OCI-LY7 (cell line): ENCODE data around the gene PPP6R3. TPM values are rescaled to one million over a fixed set of nuclear protein-coding genes. Genes with fewer than 3 reads are reported as not detected.

Experiments used
- BruUV-seq: library from RNA; stranded (reverse); fragments of 400-500 nt; replicated peaks from 2 replicates; lab custom pipeline; 2021; lab: Mats Ljungman, UMichigan
- CTCF ChIA-PET: fragments of 300-600 bp; sonication (Branson Sonifier 250); formaldehyde crosslinking; loops from one replicate; lab custom pipeline; 2022; ENCODE audit warnings: antibody characterized with exemption; ENCODE audit not compliant: unreplicated experiment; lab: Charles Lee
- POLR2A ChIA-PET: fragments of 300-600 bp; sonication (Branson Sonifier 250); formaldehyde crosslinking; loops from one replicate; lab custom pipeline; 2022; ENCODE audit warnings: antibody characterized with exemption; lab: Charles Lee
- DNase-seq: peaks from one replicate; pipeline ENCODE4 v3.0.0-alpha.2; 2015; ENCODE audit warnings: low spot score
- H2AFZ ChIP-seq: fragments of 200-600 bp; sonication (generic), shearing (Covaris generic); 2 replicates; pipeline ENCODE4 v1.6.1; 2014; ENCODE audit warnings: mild to moderate bottlenecking, antibody characterized with exemption, low read length, moderate library complexity
- H3K27ac ChIP-seq: fragments of 200-600 bp; sonication (generic); 2 replicates; pipeline ENCODE4 v1.5.1; 2014; ENCODE audit warnings: mixed run types, low read depth, mild to moderate bottlenecking, moderate library complexity, low read length, inconsistent platforms; ENCODE audit not compliant: poor library complexity, severe bottlenecking
- H3K36me3 ChIP-seq: fragments of 200-600 bp; sonication (generic); 2 replicates; pipeline ENCODE4 v1.6.1; 2014; ENCODE audit warnings: mild to moderate bottlenecking, antibody characterized with exemption, low read length, moderate library complexity, mixed read lengths; ENCODE audit not compliant: insufficient read depth
- H3K4me1 ChIP-seq: fragments of 200-600 bp; sonication (generic); 2 replicates; pipeline ENCODE4 v1.5.1; 2014; ENCODE audit warnings: mild to moderate bottlenecking, low read length; ENCODE audit not compliant: insufficient read depth, poor library complexity, severe bottlenecking
- H3K4me2 ChIP-seq: fragments of 200-600 bp; sonication (generic); 2 replicates; pipeline ENCODE4 v1.6.1; 2014; ENCODE audit warnings: mild to moderate bottlenecking, low read length
- H3K4me3 ChIP-seq: fragments of 200-600 bp; sonication (generic); 2 replicates; pipeline ENCODE4 v1.5.1; 2014; ENCODE audit warnings: mild to moderate bottlenecking, low read depth, low read length; ENCODE audit not compliant: poor library complexity, severe bottlenecking
- H3K79me2 ChIP-seq: fragments of 200-600 bp; sonication (generic); 2 replicates; pipeline ENCODE4 v1.6.1; 2016; ENCODE audit warnings: low read depth, mild to moderate bottlenecking, low read length, moderate library complexity, mixed read lengths; ENCODE audit not compliant: insufficient read depth
- H3K9me2 ChIP-seq: fragments of 200-600 bp; sonication (generic); 2 replicates; pipeline ENCODE4 v1.6.1; 2016; ENCODE audit warnings: mild to moderate bottlenecking, low read length, mixed read lengths; ENCODE audit not compliant: insufficient read depth
- H3K9me3 ChIP-seq: fragments of 200-600 bp; sonication (generic); 2 replicates; pipeline ENCODE4 v1.6.1; 2014; ENCODE audit warnings: mild to moderate bottlenecking, mixed run types, low read length, mixed read lengths
- H4K20me1 ChIP-seq: fragments of 200-600 bp; sonication (generic); 2 replicates; pipeline ENCODE4 v1.6.1; 2014; ENCODE audit warnings: mild to moderate bottlenecking, antibody characterized with exemption, low read length, moderate library complexity, mixed read lengths; ENCODE audit not compliant: insufficient read depth
- CTCF ChIP-seq: fragments of 200-600 bp; sonication (generic); conservative IDR thresholded peaks from 2 replicates; pipeline ENCODE4 v1.5.1; 2014; ENCODE audit warnings: mild to moderate bottlenecking, antibody characterized with exemption, low read length, moderate library complexity, mixed read lengths
- EZH2phosphoT487 ChIP-seq: fragments of 200-600 bp; sonication (generic); IDR thresholded peaks from 2 replicates; pipeline ENCODE4 v1.6.1; 2018; ENCODE audit warnings: low read depth, borderline replicate concordance, mild to moderate bottlenecking, mixed run types, antibody characterized with exemption, low read length, moderate library complexity, mixed read lengths
- intact Hi-C: fragments of 100-400 bp; cut with micrococcal nuclease; formaldehyde crosslinking; loops from one replicate; pipeline ENCODE4 v1.10.0; 2022; ENCODE audit not compliant: unreplicated experiment
- total RNA-seq, 2 experiments: library from RNA; depleted of rRNA in 1 of 2; stranded (reverse); fragments of >200 nt in 1 of 2; shearing (Covaris generic) in 1 of 2; gene quantifications; 2 replicates each; pipeline ENCODE4 v1.2.3, GENCODE V29; 2014 to 2022

The PPP6R3 gene
- total RNA-seq, 2 experiments from 2014 or later = 122 to 151 TPM

- ChIA-PET POLR2A (interaction anchor here (0.7 kb wide), 1 partner anchor 1001 kb away, joined by 3 read pairs; no protein-coding TSS in a partner anchor), CTCF (no interaction called here)
- DNase-seq = no peak
- Histone ChIP-seq H3K9me3 (no peaks in the 10 kb centered on the region), H3K4me1 (peaks cover 20% of the 10 kb centered on the region), H3K27ac (no peak overlapping the region), H4K20me1 (peaks cover 25% of the 10 kb centered on the region), H3K79me2 (peaks cover 100% of the 10 kb centered on the region), H3K9me2 (no peaks in the 10 kb centered on the region), H3K4me2 (no peak overlapping the region), H2AFZ (no peak overlapping the region), H3K36me3 (peaks cover 56% of the 10 kb centered on the region), H3K4me3 (no peak overlapping the region)
- intact Hi-C loops = no loop called here
- BruUV-seq = no TSS peak
- TF ChIP-seq EZH2phosphoT487 = no peak
- no peak for TF ChIP-seq CTCF
Observed at GRCh38 chr11:68508425-68508824, 47.9 kb downstream of the PPP6R3 start.

DNA sequence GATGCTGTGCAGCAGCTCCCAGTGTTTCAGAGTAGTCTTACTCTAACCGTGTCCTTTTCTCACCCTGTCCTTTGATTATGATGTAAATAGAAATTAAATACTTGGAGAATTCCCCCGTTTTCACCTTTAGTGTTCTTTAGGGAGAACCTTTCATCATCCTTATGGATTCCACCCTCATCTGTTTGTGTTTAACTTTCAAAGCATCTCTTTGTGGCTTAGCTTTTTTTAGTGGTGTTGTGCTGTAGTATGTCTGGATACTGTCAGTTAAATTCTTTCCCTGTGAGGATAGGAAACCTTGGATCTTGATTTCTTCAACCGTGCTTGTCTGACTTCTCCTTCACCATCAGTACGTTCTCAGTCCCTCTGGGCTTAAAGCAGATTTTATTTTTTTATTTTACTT is 48.5 kb downstream of the PPP6R3 start:
- intact Hi-C loops = no loop called here
- peaks cover 22% of the 10 kb centered on the region for H4K20me1 ChIP-seq
- H3K36me3 ChIP-seq = peaks cover 62% of the 10 kb centered on the region
- POLR2A ChIA-PET = interaction anchor here (0.6 to 0.8 kb wide), 4 partner anchors 15 to 1002 kb away, joined by 3 read pairs; no protein-coding TSS in a partner anchor
- H3K4me1 ChIP-seq = peaks cover 20% of the 10 kb centered on the region
- no peak for DNase-seq
- H2AFZ ChIP-seq = no peak overlapping the region
- H3K9me3 ChIP-seq = no peaks in the 10 kb centered on the region
- H3K79me2 ChIP-seq = peaks cover 100% of the 10 kb centered on the region
- TF ChIP-seq EZH2phosphoT487 = no peak
- TF ChIP-seq CTCF = no peak
- CTCF ChIA-PET = no interaction called here
- BruUV-seq = no TSS peak
- no peak overlapping the region for H3K4me2 ChIP-seq
- no peaks in the 10 kb centered on the region for H3K9me2 ChIP-seq
- H3K4me3 ChIP-seq = no peak overlapping the region
- H3K27ac ChIP-seq = no peak overlapping the region

GRCh38 chr11:68513930-68514487 is 53.5 kb downstream of the PPP6R3 start:
- TF ChIP-seq CTCF = no peak
- TF ChIP-seq EZH2phosphoT487 = no peak

More at GRCh38 chr11:68513930-68514487, 53.5 kb downstream of the PPP6R3 start:
- H3K36me3 ChIP-seq = peaks cover 69% of the 10 kb centered on the region
- peaks cover 28% of the 10 kb centered on the region for H4K20me1 ChIP-seq
- ChIA-PET CTCF (no interaction called here), POLR2A (interaction anchor here (0.6 kb wide), 1 partner anchor 449 kb away, joined by 3 read pairs; no protein-coding TSS in a partner anchor)
- no peak overlapping the region for H3K4me2 ChIP-seq
- H2AFZ ChIP-seq = no peak overlapping the region
- no peak for DNase-seq
- intact Hi-C loops = no loop called here
- no peak overlapping the region for H3K27ac ChIP-seq
- H3K9me3 ChIP-seq = no peaks in the 10 kb centered on the region
- BruUV-seq = no TSS peak
- H3K9me2 ChIP-seq = no peaks in the 10 kb centered on the region
- no peak overlapping the region for H3K4me3 ChIP-seq
- H3K4me1 ChIP-seq = no peaks in the 10 kb centered on the region
- peaks cover 97% of the 10 kb centered on the region for H3K79me2 ChIP-seq
